ENCODE results near the gene DPF3.
A peak's percentile ranks its signal among the peaks of the same experiment; 100 is the strongest.

The DPF3 gene

GRCh38 chr14:72828604-72829003 is 65.3 kb downstream of the DPF3 start:
- Mint-ChIP-seq H3K27ac (no peak overlapping the region), H3K4me1 (peaks cover 11 to 12% of the 10 kb centered on the region in 2 donors), H3K9me3 (no peaks in the 10 kb centered on the region), H3K36me3 (peaks cover 8 to 18% of the 10 kb centered on the region in 2 donors), H3K27me3 (peaks cover 0 to 4% of the 10 kb centered on the region in 2 donors), H3K4me3 (no peak overlapping the region)
- ATAC-seq (replicated peaks) (no peak), DNase-seq (no peak)

GRCh38 chr14:72826039-72826438 is 67.9 kb downstream of the DPF3 start:
- no peak overlapping the region for H3K27ac Mint-ChIP-seq
- no peaks in the 10 kb centered on the region for H3K27me3 Mint-ChIP-seq
- ATAC-seq (replicated peaks) (no peak), DNase-seq (no peak)
- no peak overlapping the region for H3K4me3 Mint-ChIP-seq
- no peaks in the 10 kb centered on the region for H3K9me3 Mint-ChIP-seq
- H3K4me1 Mint-ChIP-seq: peaks cover 5 to 6% of the 10 kb centered on the region in 2 donors
- H3K36me3 Mint-ChIP-seq: peaks cover 2 to 10% of the 10 kb centered on the region in 2 donors

- Mint-ChIP-seq H3K4me3 (no peak overlapping the region), H3K4me1 (peaks cover 0 to under 1% of the 10 kb centered on the region in 2 donors), H3K27ac (no peak overlapping the region), H3K9me3 (no peaks in the 10 kb centered on the region), H3K27me3 (no peaks in the 10 kb centered on the region), H3K36me3 (peaks cover 2 to 6% of the 10 kb centered on the region in 2 donors)
- ATAC-seq (replicated peaks) (no peak), DNase-seq (no peak)
Observed at GRCh38 chr14:72825486-72825885, 68.4 kb downstream of the DPF3 start.

DNA sequence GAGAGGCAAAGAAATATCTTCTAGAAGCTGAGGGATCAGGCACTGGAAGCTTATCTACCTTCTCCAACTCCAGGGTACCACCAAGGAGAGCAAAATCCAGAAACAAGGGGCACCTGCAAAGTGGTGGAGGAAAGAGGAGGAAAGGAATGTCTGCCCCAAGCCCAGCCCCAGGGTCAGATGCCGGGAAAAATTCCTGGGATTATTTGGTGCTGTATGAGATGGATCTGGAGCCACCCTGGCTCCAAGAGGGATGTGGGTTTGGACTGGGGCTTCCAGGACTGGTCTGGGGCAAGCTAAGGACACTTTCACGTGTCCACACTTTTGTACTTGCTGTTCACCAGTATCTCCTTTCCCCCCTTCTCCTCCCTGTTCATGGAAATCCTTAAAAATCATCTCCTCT is 69.8 kb downstream of the DPF3 start:
- no peak overlapping the region for H3K27ac Mint-ChIP-seq
- no peaks in the 10 kb centered on the region for H3K9me3 Mint-ChIP-seq
- ATAC-seq (replicated peaks) (no peak), DNase-seq (no peak)
- peaks cover 2 to 6% of the 10 kb centered on the region in 2 donors for H3K36me3 Mint-ChIP-seq
- no peak overlapping the region for H3K4me3 Mint-ChIP-seq
- H3K27me3 Mint-ChIP-seq: no peaks in the 10 kb centered on the region
- H3K4me1 Mint-ChIP-seq: peaks cover 2 to 4% of the 10 kb centered on the region in 2 donors

- Mint-ChIP-seq H3K27ac (no peak overlapping the region), H3K4me1 (peaks cover 2 to 4% of the 10 kb centered on the region in 2 donors), H3K9me3 (no peaks in the 10 kb centered on the region), H3K27me3 (no peaks in the 10 kb centered on the region), H3K36me3 (peaks cover 1 to 5% of the 10 kb centered on the region in 2 donors), H3K4me3 (no peak overlapping the region)
- DNase-seq: no peak
- ATAC-seq (replicated peaks): no peak
Observed at GRCh38 chr14:72822946-72823611, 70.8 kb downstream of the DPF3 start.

DNA sequence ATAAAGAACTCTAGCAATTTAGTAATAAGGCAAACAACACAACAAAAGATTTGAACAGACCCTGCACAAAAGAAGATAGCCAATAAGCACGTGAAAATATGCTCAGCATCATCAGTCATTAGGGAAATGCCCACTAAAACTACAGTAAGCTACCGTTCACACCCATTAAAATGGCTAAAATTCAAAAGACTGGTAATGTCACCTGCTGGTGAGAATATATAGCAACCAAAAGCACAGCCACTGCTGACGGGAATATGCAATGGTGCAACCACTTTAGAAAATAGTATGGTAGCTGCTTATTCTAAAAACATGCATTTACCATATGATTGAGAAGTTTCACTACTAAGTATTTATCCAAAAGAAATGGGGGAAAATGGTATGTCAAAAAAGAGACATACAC is 74.9 kb downstream of the DPF3 start:
- H3K4me3 Mint-ChIP-seq: no peak overlapping the region
- no peaks in the 10 kb centered on the region for H3K9me3 Mint-ChIP-seq
- H3K4me1 Mint-ChIP-seq: peaks cover 17 to 27% of the 10 kb centered on the region in 2 donors
- H3K36me3 Mint-ChIP-seq: no peaks in the 10 kb centered on the region
- H3K27me3 Mint-ChIP-seq: no peaks in the 10 kb centered on the region
- no peak for ATAC-seq (replicated peaks)
- no peak for DNase-seq
- no peak overlapping the region for H3K27ac Mint-ChIP-seq

GRCh38 chr14:72816287-72816686 is 77.6 kb downstream of the DPF3 start:
- peaks cover 24 to 38% of the 10 kb centered on the region in 2 donors for H3K4me1 Mint-ChIP-seq
- peak overlapping the region in 1 of 2 donors; percentile 4 for H3K4me3 Mint-ChIP-seq
- ATAC-seq (replicated peaks) (peak; percentile 77 to 84), DNase-seq (peak; percentile 25)
- H3K27me3 Mint-ChIP-seq: no peaks in the 10 kb centered on the region
- no peaks in the 10 kb centered on the region for H3K36me3 Mint-ChIP-seq
- H3K27ac Mint-ChIP-seq: peak overlapping the region; percentile 56
- H3K9me3 Mint-ChIP-seq: no peaks in the 10 kb centered on the region

DNA sequence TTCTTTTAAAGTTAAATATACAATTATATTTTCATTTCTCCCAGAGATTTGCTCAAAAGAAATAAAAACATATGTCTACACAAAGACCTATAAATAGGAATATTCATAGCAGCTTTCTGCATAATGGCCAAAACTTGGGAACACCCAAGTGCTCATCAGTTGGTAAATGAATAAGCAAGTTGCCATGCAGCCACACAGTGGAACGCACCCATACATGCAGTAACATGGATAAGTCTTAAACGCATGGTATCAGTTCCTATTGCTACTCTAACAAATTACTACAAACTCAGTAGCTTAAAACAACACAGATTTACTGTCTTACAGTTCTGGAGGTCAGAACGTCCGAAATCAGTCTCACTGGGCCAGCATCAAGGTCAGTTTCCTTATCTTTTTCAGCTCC is 78.5 kb downstream of the DPF3 start:
- Mint-ChIP-seq H3K9me3 (no peaks in the 10 kb centered on the region), H3K4me3 (no peak overlapping the region), H3K27me3 (no peaks in the 10 kb centered on the region), H3K4me1 (peaks cover 30 to 47% of the 10 kb centered on the region in 2 donors), H3K36me3 (no peaks in the 10 kb centered on the region), H3K27ac (no peak overlapping the region)
- DNase-seq (no peak), ATAC-seq (replicated peaks) (peak; percentile 55 to 60)

GRCh38 chr14:72812292-72812851 is 81.5 kb downstream of the DPF3 start:
- Mint-ChIP-seq H3K9me3 (peaks cover 0 to 3% of the 10 kb centered on the region in 2 donors), H3K4me1 (peaks cover 39 to 55% of the 10 kb centered on the region in 2 donors), H3K36me3 (peaks cover 7 to 9% of the 10 kb centered on the region in 2 donors), H3K27ac (no peak overlapping the region), H3K27me3 (no peaks in the 10 kb centered on the region), H3K4me3 (no peak overlapping the region)
- ATAC-seq (replicated peaks) (no peak), DNase-seq (no peak)

DNA sequence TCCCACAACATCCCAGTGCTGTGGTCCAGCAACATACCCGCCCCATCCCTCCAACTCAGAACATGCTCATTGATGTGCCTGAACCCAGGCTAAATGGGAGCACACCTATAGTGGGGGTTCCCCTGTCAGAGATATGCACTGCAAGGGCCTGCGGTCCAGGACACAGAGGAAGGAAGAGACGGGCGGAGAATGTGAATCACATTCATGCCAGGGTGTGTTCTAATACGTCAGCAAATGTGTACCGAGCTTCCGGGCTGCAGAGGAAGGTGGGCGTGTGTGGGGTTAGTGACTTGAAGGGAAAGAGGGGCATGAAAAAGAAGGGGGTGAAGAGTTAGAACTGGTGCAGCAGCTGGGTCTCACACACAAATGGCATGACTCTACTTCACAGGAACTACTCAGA is 83.7 kb downstream of the DPF3 start:
- DNase-seq (no peak), ATAC-seq (replicated peaks) (peak in 1 of 2 donors; percentile 42)
- peaks cover 0 to 3% of the 10 kb centered on the region in 2 donors for H3K9me3 Mint-ChIP-seq
- H3K27ac Mint-ChIP-seq: no peak overlapping the region
- H3K27me3 Mint-ChIP-seq: no peaks in the 10 kb centered on the region
- H3K36me3 Mint-ChIP-seq: peaks cover 10 to 15% of the 10 kb centered on the region in 2 donors
- no peak overlapping the region for H3K4me3 Mint-ChIP-seq
- peaks cover 25 to 35% of the 10 kb centered on the region in 2 donors for H3K4me1 Mint-ChIP-seq

GRCh38 chr14:72809063-72809462 is 84.8 kb downstream of the DPF3 start:
- no peak overlapping the region for H3K27ac Mint-ChIP-seq
- H3K9me3 Mint-ChIP-seq: peaks cover 0 to 3% of the 10 kb centered on the region in 2 donors
- DNase-seq (no peak), ATAC-seq (replicated peaks) (no peak)
- peaks cover 12 to 15% of the 10 kb centered on the region in 2 donors for H3K36me3 Mint-ChIP-seq
- H3K27me3 Mint-ChIP-seq: no peaks in the 10 kb centered on the region
- H3K4me3 Mint-ChIP-seq: no peak overlapping the region
- H3K4me1 Mint-ChIP-seq: peaks cover 24 to 35% of the 10 kb centered on the region in 2 donors

DNA sequence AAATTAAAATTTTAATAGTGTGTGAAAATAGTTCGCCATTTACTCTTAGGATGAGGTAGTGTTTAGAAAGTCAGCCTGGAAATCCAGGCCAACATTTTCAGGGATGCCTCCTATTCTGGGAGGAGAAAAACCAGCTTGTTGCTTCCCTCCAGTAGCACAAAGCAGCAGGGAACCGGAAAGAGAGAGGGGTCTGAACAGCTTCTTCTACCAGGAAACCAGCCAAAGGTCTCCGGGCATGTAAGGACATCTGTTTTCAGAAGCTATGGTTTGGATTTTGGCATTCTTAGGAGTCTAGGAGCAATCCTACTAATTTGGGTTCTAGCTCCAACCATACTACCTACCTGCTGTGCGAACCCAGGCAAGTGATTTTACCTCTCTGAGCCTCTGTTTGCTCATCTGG is 85.3 kb downstream of the DPF3 start:
- H3K36me3 Mint-ChIP-seq: peaks cover 12 to 15% of the 10 kb centered on the region in 2 donors
- no peaks in the 10 kb centered on the region for H3K27me3 Mint-ChIP-seq
- H3K4me3 Mint-ChIP-seq: no peak overlapping the region
- peaks cover 0 to 3% of the 10 kb centered on the region in 2 donors for H3K9me3 Mint-ChIP-seq
- no peak overlapping the region for H3K27ac Mint-ChIP-seq
- no peak for DNase-seq
- ATAC-seq (replicated peaks): no peak
- peaks cover 23 to 35% of the 10 kb centered on the region in 2 donors for H3K4me1 Mint-ChIP-seq

GRCh38 chr14:72802588-72802946 is 91.3 kb downstream of the DPF3 start:
- no peak overlapping the region for H3K27ac Mint-ChIP-seq
- no peaks in the 10 kb centered on the region for H3K9me3 Mint-ChIP-seq
- no peak overlapping the region for H3K4me3 Mint-ChIP-seq
- H3K36me3 Mint-ChIP-seq: peaks cover 8 to 21% of the 10 kb centered on the region in 2 donors
- DNase-seq (no peak), ATAC-seq (replicated peaks) (no peak)
- no peaks in the 10 kb centered on the region for H3K27me3 Mint-ChIP-seq
- H3K4me1 Mint-ChIP-seq: peaks cover 6 to 8% of the 10 kb centered on the region in 2 donors

DNA sequence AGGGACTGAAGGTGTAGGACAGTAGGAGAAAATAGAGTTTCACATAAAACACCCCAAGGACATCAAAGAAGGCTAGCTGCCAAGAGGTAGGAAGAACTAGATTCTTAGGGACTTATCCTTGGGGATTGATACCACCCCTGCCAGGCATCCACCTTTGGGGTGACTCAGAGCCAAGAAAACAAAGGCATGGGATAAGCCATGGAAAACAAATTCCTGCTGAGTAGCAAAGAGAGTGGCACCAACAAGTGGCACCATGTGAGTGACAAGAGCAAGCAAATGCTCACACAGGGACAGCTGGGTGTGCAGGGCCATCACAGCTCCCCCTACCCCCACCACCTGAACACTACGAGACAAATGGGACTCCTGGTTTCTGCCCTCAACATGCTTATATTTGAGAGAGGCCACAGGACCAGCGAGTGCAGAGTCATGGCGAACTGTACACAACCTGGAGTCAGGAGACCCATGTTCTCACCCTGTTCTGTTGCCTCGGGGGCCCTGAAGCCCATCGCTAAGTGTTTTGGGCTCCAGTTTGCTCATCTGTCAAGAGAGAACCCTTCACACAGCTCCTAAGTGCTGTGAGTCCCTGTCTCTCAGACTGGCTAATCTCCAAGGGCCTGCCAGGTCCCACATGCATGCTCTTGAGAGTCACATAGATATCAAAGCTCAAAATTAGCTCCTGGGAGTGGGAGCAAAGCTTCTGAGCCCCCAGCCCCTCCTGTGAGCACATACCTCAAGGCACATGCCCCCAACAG is 91.9 kb downstream of the DPF3 start:
- no peaks in the 10 kb centered on the region for H3K9me3 Mint-ChIP-seq
- H3K36me3 Mint-ChIP-seq: peaks cover 8 to 21% of the 10 kb centered on the region in 2 donors
- ATAC-seq (replicated peaks) (no peak), DNase-seq (no peak)
- H3K4me1 Mint-ChIP-seq: peaks cover 6 to 8% of the 10 kb centered on the region in 2 donors
- no peak overlapping the region for H3K27ac Mint-ChIP-seq
- H3K27me3 Mint-ChIP-seq: no peaks in the 10 kb centered on the region
- no peak overlapping the region for H3K4me3 Mint-ChIP-seq
